Heart left ventricle (tissue), 13 donors: ENCODE measurements around the gene EMILIN3.

Experiments used
- CTCF ChIP-seq, 12 donors: fragments of 200-600 bp; sonication (generic) in 4 of 12; IDR thresholded peaks; one replicate each; pipeline versions ENCODE4 v1.5.0 to v1.8.0; 2018 to 2022; ENCODE audit warnings: antibody characterized with exemption in 12 of 12, mild to moderate bottlenecking in 5 of 12
- POLR2A ChIP-seq, 2 donors: fragments of 450-650 bp; IDR thresholded peaks; one replicate each; pipeline ENCODE4 v1.6.1; 2017; ENCODE audit warnings: antibody characterized with exemption in 2 of 2, mild to moderate bottlenecking in 2 of 2, moderate library complexity in 2 of 2
- donor health status: ischemic (EF 13 %, LVEDD 7.1; RV severe dilation, severe dysfunction).
- donor health status: DM: no; HTN: yes; CAD: no.
- donor health status: DM: no; HTN: no; CAD: no.
- donor health status: ischemic (EF 25% LVEDD 6.9; RV normal size, moderate dysfunction).
- donor health status: ischemic (EF 25% LVEDD 5.7; RV mildly dilated, moderate dysfunction).
- donor health status: ischemic (EF 35%, LVEDD 5.7; RV mildly dilated, moderate dysfunction).
- donor health status: nonischemic (EF 11% LVEDD 7.7; RV severe dilation, severe dysfunction).
- donor health status: DM: yes; HTN: yes; CAD: no.
- donor health status: PGD.
- donor health status: ischemic (EF 29% LVEDD 5.4; RV normal size, mild dysfunction).
- donor health status: nonischemic (EF 23%, LVEDD 6.1; RV moderate dilation, normal function).

- no peak for TF ChIP-seq CTCF (IDR thresholded peaks at IDR 0.05)
- TF ChIP-seq POLR2A (IDR thresholded peaks at IDR 0.05) = no peak
These were observed 36.3 kb downstream of the EMILIN3 start for GRCh38 chr20:41330343-41330720.
